GM12801 (cell line): ENCODE data around the gene SNTA1.

ENCODE experiments used
- TF ChIP-seq, protein P1 (sequence below): IDR thresholded peaks from one replicate; pipeline ENCODE4 v1.5.1; 2011; ENCODE audit warnings: control low read depth; ENCODE audit not compliant: insufficient read length; ENCODE audit errors: extremely low read depth

Gene SNTA1

DNA sequence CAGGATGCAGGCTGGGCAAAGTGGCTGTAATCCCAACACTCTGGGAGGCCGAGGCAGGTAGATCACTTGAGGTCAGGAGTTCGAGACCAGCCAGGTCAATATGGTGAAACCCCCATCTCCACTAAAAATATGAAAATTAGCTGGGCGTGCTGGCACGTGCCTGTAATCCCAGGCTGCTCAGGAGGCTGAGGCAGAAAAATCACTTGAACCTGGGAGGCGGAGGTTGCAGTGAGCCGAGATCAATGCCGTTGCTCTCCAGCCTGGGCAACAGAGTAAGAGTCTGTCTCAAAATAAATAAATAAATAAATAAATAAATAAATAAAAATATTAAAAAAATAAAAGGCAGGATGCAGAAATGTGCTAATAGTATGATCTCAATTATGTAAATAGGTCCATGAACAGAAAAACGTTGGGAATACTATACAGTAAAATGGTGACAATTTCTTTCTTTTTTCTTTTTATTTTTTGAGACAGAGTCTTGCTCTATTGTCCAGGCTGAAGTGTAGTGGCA lies 37.9 kb upstream of the SNTA1 start:
- TF ChIP-seq, protein P1, sequence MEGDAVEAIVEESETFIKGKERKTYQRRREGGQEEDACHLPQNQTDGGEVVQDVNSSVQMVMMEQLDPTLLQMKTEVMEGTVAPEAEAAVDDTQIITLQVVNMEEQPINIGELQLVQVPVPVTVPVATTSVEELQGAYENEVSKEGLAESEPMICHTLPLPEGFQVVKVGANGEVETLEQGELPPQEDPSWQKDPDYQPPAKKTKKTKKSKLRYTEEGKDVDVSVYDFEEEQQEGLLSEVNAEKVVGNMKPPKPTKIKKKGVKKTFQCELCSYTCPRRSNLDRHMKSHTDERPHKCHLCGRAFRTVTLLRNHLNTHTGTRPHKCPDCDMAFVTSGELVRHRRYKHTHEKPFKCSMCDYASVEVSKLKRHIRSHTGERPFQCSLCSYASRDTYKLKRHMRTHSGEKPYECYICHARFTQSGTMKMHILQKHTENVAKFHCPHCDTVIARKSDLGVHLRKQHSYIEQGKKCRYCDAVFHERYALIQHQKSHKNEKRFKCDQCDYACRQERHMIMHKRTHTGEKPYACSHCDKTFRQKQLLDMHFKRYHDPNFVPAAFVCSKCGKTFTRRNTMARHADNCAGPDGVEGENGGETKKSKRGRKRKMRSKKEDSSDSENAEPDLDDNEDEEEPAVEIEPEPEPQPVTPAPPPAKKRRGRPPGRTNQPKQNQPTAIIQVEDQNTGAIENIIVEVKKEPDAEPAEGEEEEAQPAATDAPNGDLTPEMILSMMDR, result no peak

- TF ChIP-seq, protein P1, result no peak
Observed at GRCh38 chr20:33480048-33480447, 36.5 kb upstream of the SNTA1 start.

DNA sequence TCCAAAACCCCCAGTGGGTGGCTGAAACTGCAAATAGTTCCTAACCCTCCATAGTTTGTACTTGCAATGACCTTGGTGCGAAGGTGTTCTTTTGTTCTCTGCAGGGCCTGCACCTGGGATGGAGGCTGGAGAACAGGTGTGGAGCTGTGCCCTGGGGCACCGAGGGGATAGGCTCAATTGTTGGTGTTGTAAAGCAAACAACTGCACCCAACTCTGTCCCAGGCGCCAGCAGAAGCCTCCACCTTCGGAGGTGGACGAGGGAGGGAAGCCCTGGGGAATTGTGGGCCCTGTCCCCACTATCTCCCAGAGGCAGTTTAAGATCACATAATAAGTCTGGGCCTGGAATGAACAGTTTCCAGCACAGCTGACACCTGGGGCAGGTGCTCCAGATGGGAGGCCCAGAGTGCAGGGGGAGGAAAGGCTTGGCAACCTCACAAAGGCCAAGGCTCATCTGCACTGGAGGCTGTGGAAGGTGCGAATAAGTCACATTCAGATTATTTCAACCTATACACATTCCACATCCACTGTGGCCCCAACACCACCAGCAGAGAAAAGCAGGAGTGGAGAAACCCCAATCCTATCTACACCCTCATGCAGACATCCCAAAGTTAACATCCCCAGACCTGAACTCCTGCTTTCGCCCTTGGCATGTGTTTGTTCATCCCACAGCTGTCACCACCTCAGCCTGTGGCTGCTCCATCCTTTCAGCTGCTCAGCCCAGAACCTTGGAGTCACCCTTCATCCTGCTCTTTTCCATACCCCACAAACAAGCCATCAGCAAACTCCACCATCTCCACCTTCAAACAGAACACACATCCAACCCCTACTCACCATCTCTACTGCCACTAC lies 34.0 kb upstream of the SNTA1 start:
- TF ChIP-seq, protein P1, result no peak

DNA sequence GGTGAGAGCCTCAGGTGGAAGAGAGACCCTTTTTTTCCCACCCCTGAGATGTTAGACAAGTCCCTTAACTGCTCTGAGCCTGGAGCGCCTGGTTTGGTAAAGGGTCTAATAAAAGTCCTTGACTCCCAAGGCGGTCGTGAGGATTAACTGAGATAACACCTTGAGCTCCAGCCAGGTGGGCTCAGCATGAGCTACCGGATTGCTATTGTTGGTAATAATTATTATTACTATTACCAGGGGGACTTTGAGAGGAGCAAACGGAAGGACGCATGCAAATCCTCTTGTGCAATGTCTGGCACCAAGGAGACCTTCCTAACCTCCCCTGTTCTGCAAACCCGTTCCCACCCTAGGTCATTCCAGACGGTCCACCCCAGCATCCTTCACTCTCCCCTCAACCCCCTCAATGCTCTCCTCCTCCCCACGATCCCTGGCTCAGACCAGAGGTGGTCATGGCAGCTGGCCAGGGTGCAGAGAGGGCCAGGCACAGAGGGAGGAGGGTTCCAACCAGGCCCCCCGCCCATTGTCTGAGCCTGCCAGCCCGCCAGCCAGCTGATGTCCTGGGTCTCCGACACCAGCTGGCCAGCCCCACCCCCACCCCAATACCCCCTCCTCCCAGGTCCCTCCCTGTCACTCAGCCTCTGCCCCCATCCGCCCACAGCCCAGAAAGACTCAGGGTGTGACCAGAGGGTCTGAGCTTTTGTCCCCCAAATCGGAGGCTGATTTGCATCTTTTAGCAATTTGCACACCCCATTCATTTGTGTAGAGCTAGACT lies 32.0 kb upstream of the SNTA1 start:
- TF ChIP-seq, protein P1, result no peak

DNA sequence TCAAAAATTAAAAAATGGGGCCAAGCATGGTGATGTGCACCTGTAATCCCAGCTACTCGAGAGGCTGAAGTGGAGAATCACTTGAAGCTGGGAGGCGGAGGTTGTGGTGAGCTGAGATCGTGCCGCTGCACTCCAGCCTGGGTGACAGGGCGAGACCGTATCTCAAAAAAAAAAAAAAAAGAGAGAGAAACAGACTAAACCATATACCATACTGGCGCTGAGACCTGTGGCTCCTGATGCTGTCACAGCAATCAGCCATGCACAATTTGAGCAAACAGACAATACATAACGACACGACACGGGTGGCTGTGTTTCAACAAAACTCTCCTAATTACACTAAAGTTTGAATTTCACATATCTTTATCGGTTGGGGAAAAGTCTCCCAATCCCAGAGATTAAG lies 31.4 kb upstream of the SNTA1 start:
- TF ChIP-seq, protein P1, result no peak

GRCh38 chr20:33474097-33474873 lies 30.7 kb upstream of the SNTA1 start:
- TF ChIP-seq, protein P1, result no peak
